PC-9 (cell line): ENCODE data around the gene PTRH2. TPM values are rescaled to one million over a fixed set of nuclear protein-coding genes. Genes with fewer than 3 reads are reported as not detected.

ENCODE experiments used
- BruUV-seq: library from RNA; stranded (reverse); fragments of 400-500 nt; replicated peaks from 2 replicates; lab custom pipeline; 2021; lab: Mats Ljungman, UMichigan
- CTCF ChIA-PET: fragments of 300-600 bp; sonication (Branson Sonifier 250); formaldehyde crosslinking; loops from one replicate; lab custom pipeline; 2022; ENCODE audit warnings: antibody characterized with exemption; lab: Charles Lee
- POLR2A ChIA-PET: fragments of 300-600 bp; sonication (Branson Sonifier 250); formaldehyde crosslinking; loops from one replicate; lab custom pipeline; 2022; ENCODE audit warnings: antibody characterized with exemption; ENCODE audit not compliant: unreplicated experiment; lab: Charles Lee
- DNase-seq, 2 experiments: peaks; one replicate each; pipeline versions ENCODE4 v3.0.0 to v3.0.0-alpha.2; 2015 to 2022; ENCODE audit warnings: mixed read lengths in 1 of 2
- H2AFZ ChIP-seq: fragments of 200-600 bp; sonication (generic); 2 replicates; pipeline ENCODE4 v1.8.1; 2017; ENCODE audit warnings: antibody characterized with exemption
- H3F3A ChIP-seq: fragments of 200-600 bp; sonication (generic); 2 replicates; pipeline ENCODE4 v1.8.1; 2017; ENCODE audit warnings: antibody characterized with exemption, mild to moderate bottlenecking, low read depth; ENCODE audit not compliant: insufficient read depth
- H3K27ac ChIP-seq: fragments of 200-600 bp; sonication (generic); 2 replicates; pipeline ENCODE4 v1.6.1; 2016; ENCODE audit warnings: mixed run types
- H3K27me3 ChIP-seq: fragments of 200-600 bp; sonication (generic); 2 replicates; pipeline ENCODE4 v1.6.1; 2016; ENCODE audit warnings: low read depth, mixed run types; ENCODE audit not compliant: insufficient read depth
- H3K36me3 ChIP-seq: fragments of 200-600 bp; sonication (generic); 2 replicates; pipeline ENCODE4 v1.6.1; 2016; ENCODE audit warnings: low read depth, mixed run types
- H3K4me1 ChIP-seq: fragments of 200-600 bp; sonication (generic); replicated peaks from 2 replicates; pipeline ENCODE4 v1.6.1; 2016; ENCODE audit warnings: mixed run types; ENCODE audit not compliant: insufficient read depth
- H3K4me2 ChIP-seq: fragments of 200-600 bp; sonication (generic); 2 replicates; pipeline ENCODE4 v1.6.1; 2017; ENCODE audit warnings: mixed run types
- H3K4me3 ChIP-seq: fragments of 200-600 bp; sonication (generic); 2 replicates; pipeline ENCODE4 v1.6.1; 2016; ENCODE audit warnings: mixed run types
- H3K79me2 ChIP-seq: fragments of 200-600 bp; sonication (generic); 2 replicates; pipeline ENCODE4 v1.6.1; 2017; ENCODE audit warnings: low read depth, mixed run types
- H3K9me2 ChIP-seq: fragments of 200-600 bp; sonication (generic); 2 replicates; pipeline ENCODE4 v1.8.1; 2017; ENCODE audit warnings: mild to moderate bottlenecking; ENCODE audit not compliant: insufficient read depth
- H3K9me3 ChIP-seq: fragments of 200-600 bp; sonication (generic); 2 replicates; pipeline ENCODE4 v1.8.1; 2016; ENCODE audit warnings: low read depth; ENCODE audit not compliant: insufficient read depth
- H4K20me1 ChIP-seq: fragments of 200-600 bp; sonication (generic); 2 replicates; pipeline ENCODE4 v1.8.1; 2017; ENCODE audit not compliant: insufficient read depth
- CTCF ChIP-seq: fragments of 200-600 bp; sonication (generic); conservative IDR thresholded peaks from 2 replicates; pipeline ENCODE4 v1.6.1; 2017; ENCODE audit warnings: mixed run types, antibody characterized with exemption, mild to moderate bottlenecking, moderate library complexity
- EZH2 ChIP-seq: fragments of 200-600 bp; sonication (generic); IDR thresholded peaks from 2 replicates; pipeline ENCODE4 v1.8.0; 2017; ENCODE audit warnings: antibody characterized with exemption, low read depth
- intact Hi-C: fragments of 100-400 bp; cut with micrococcal nuclease; formaldehyde crosslinking; loops from one replicate; pipeline ENCODE4 v1.10.0; 2022; ENCODE audit not compliant: unreplicated experiment
- total RNA-seq: library from RNA; stranded (reverse); gene quantifications from 2 replicates; pipeline ENCODE4 v1.2.3, GENCODE V29; 2021

Gene PTRH2
- total RNA-seq, 1 experiment from 2014 or later = 25.9 TPM

GRCh38 chr17:59652119-59652518 lies 55.1 kb downstream of the PTRH2 start:
- H3F3A ChIP-seq = peaks cover 48% of the 10 kb centered on the region; the same call in 1 of the 2 replicates
- H3K27me3 ChIP-seq = no peaks in the 10 kb centered on the region
- TF ChIP-seq EZH2 = no peak
- intact Hi-C loops = no loop called here
- H3K4me3 ChIP-seq = no peak overlapping the region
- peaks cover 79% of the 10 kb centered on the region for H3K36me3 ChIP-seq
- H4K20me1 ChIP-seq = peaks cover 69% of the 10 kb centered on the region
- H3K9me3 ChIP-seq = no peaks in the 10 kb centered on the region
- CTCF ChIA-PET = no interaction called here
- no peak overlapping the region for H3K27ac ChIP-seq
- peaks cover 63% of the 10 kb centered on the region for H3K79me2 ChIP-seq
- no peaks in the 10 kb centered on the region for H3K9me2 ChIP-seq
- H3K4me2 ChIP-seq = no peak overlapping the region
- H3K4me1 ChIP-seq = no peaks in the 10 kb centered on the region
- no peak overlapping the region for H2AFZ ChIP-seq
- no peak for DNase-seq
- POLR2A ChIA-PET = no interaction called here
- BruUV-seq = no TSS peak

DNA sequence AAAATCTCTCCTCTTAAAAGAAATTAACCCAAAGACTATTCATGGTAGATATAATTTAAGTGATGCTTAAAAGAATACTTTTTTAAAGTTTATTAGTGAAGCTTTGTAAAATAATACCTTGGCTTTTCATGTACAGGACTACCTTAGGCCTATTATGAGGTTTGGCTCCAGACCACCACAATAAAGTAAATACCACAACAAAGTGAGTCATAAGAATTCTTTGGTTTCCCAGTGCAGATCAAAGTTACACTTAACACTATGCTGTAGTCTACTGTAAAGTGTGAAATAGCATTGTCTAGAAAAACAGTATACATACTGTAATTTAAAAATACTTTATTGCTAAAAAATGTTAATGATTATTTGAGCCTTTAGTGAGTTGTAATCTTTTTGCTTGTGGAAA lies 55.9 kb downstream of the PTRH2 start:
- Histone ChIP-seq H3K36me3 (peaks cover 81% of the 10 kb centered on the region), H3F3A (peaks cover 52% of the 10 kb centered on the region; the same call in 1 of the 2 replicates), H3K79me2 (peaks cover 67% of the 10 kb centered on the region), H4K20me1 (peaks cover 69% of the 10 kb centered on the region), H2AFZ (no peak overlapping the region), H3K27ac (no peak overlapping the region), H3K4me1 (no peaks in the 10 kb centered on the region), H3K4me2 (no peak overlapping the region), H3K27me3 (no peaks in the 10 kb centered on the region), H3K4me3 (no peak overlapping the region), H3K9me3 (no peaks in the 10 kb centered on the region), H3K9me2 (no peaks in the 10 kb centered on the region)
- POLR2A ChIA-PET = no interaction called here
- no TSS peak for BruUV-seq
- CTCF ChIA-PET = no interaction called here
- DNase-seq = no peak
- TF ChIP-seq EZH2 (no peak), CTCF (no peak)
- intact Hi-C loops = no loop called here

DNA sequence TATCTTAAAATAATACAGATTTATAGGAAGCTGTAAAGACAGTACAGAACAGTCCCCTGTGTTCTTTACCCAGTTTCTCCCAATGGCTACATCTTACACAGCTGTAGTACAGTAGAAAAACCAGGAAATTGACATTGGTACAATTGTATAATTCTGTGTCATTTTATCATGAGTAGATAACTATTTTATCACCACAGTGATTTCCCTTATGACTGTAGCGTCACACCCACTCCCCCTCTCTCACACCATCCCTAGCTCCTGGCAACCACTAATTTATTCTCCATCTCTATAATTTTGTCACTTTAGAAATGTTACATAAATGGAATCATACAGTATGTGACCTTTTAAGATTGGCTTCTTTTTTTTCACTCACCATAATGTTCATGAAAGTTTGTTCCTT lies 56.6 kb downstream of the PTRH2 start:
- CTCF ChIA-PET = no interaction called here
- Histone ChIP-seq H3K27me3 (no peaks in the 10 kb centered on the region), H3F3A (peaks cover 52% of the 10 kb centered on the region; the same call in 1 of the 2 replicates), H3K9me2 (no peaks in the 10 kb centered on the region), H2AFZ (no peak overlapping the region), H3K4me1 (no peaks in the 10 kb centered on the region), H3K36me3 (peaks cover 85% of the 10 kb centered on the region), H3K27ac (no peak overlapping the region), H4K20me1 (peaks cover 72% of the 10 kb centered on the region), H3K9me3 (no peaks in the 10 kb centered on the region), H3K79me2 (peaks cover 74% of the 10 kb centered on the region), H3K4me3 (no peak overlapping the region), H3K4me2 (no peak overlapping the region)
- TF ChIP-seq EZH2 (no peak), CTCF (no peak)
- intact Hi-C loops = no loop called here
- BruUV-seq = no TSS peak
- POLR2A ChIA-PET = no interaction called here
- no peak for DNase-seq

DNA sequence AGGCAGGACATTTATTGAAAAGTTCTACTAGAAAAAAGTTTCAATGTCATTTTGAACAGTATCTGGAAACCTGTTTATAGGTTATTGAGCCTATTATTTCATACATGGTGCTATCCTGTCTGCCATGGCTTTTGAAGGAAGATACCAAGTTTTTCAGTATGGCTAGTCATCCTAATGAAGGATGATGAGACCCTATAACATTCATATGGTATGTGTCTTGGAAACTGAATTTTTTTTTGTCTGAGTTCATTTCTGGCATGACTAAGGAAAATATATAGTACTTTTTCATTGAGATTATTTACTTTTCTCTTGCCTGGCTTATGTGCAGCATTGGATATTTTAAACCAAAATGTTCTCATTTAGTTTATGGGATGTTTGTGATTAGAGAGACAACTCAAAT lies 57.3 kb downstream of the PTRH2 start:
- Histone ChIP-seq H3K9me3 (no peaks in the 10 kb centered on the region), H3F3A (peaks cover 52% of the 10 kb centered on the region; the same call in 1 of the 2 replicates), H3K79me2 (peaks cover 79% of the 10 kb centered on the region), H2AFZ (no peak overlapping the region), H3K27ac (no peak overlapping the region; the same call in 1 of the 2 replicates), H4K20me1 (peaks cover 80% of the 10 kb centered on the region), H3K27me3 (no peaks in the 10 kb centered on the region), H3K4me3 (no peak overlapping the region), H3K9me2 (no peaks in the 10 kb centered on the region), H3K4me2 (no peak overlapping the region), H3K36me3 (peaks cover 83% of the 10 kb centered on the region), H3K4me1 (no peaks in the 10 kb centered on the region)
- TF ChIP-seq CTCF = no peak
- no peak for TF ChIP-seq EZH2
- DNase-seq = no peak
- CTCF ChIA-PET = no interaction called here
- POLR2A ChIA-PET = no interaction called here
- no TSS peak for BruUV-seq
- intact Hi-C loops = no loop called here
